NB4 (cell line): ENCODE measurements around the gene SLC16A10.

Experiments used
- DNase-seq: peaks from one replicate; pipeline ENCODE4 v3.0.0; 2010; ENCODE audit warnings: low read depth
- H3K4me3 ChIP-seq: one replicate; pipeline ENCODE4 v1.5.1; 2011; ENCODE audit warnings: mild to moderate bottlenecking, low read depth, low read length, moderate library complexity
- MYC ChIP-seq: IDR thresholded peaks from 2 replicates; pipeline ENCODE4 v1.6.1; 2011; ENCODE audit warnings: low read depth, low read length
- POLR2A ChIP-seq: IDR thresholded peaks from 2 replicates; pipeline ENCODE4 v1.6.1; 2011; ENCODE audit warnings: mild to moderate bottlenecking; ENCODE audit not compliant: insufficient read length; ENCODE audit errors: extremely low read depth
- TF ChIP-seq, protein P1 (sequence below): IDR thresholded peaks from one replicate; pipeline ENCODE4 v1.5.1; 2012; ENCODE audit warnings: low read depth, low read length
- TF ChIP-seq, protein P2 (sequence below): IDR thresholded peaks from 2 replicates; pipeline ENCODE4 v1.6.1; 2011; ENCODE audit warnings: low read depth, low read length

The SLC16A10 gene

DNA sequence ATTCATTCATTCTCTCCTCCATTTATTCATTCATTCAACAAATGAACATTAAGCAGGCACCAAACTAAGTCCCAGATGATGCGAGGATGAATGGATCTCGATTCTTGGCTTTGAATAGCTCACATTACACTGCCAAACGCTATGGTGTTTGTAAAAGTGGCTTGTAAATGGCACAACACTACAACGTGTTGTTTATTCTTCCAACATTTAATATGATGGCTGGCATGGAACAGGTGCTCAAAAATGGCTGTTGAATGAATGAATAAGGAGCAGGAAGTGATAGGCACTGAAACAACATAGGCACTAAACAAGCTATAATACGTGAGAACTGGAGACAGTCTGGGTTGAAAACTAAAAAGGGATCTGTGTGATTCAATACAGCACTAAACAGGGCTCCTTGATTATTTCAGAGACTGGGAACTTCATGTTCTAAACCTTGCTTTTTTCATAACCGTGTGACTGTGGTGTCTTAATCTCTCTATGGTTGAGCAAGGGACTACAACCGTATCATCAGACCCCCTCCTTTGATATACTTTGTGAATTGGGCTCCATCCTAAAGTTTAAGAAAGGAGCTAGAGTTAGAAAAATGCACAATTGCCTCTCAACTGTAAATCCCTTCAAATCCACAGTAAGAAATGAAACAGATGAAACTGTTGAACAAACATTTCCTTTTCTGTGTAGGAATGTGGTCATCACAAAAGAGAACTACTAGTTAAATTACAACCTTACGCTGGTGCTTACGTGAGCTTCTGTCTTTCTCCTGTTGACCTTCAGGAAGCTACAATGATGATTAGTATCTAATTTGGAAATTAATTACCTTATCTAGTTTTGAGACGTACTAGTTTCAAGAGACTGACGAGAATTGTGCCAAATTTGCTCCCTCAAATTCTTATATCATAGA is 16.9 kb upstream of the SLC16A10 start:
- no peak overlapping the region for H3K4me3 ChIP-seq
- TF ChIP-seq, protein P1, sequence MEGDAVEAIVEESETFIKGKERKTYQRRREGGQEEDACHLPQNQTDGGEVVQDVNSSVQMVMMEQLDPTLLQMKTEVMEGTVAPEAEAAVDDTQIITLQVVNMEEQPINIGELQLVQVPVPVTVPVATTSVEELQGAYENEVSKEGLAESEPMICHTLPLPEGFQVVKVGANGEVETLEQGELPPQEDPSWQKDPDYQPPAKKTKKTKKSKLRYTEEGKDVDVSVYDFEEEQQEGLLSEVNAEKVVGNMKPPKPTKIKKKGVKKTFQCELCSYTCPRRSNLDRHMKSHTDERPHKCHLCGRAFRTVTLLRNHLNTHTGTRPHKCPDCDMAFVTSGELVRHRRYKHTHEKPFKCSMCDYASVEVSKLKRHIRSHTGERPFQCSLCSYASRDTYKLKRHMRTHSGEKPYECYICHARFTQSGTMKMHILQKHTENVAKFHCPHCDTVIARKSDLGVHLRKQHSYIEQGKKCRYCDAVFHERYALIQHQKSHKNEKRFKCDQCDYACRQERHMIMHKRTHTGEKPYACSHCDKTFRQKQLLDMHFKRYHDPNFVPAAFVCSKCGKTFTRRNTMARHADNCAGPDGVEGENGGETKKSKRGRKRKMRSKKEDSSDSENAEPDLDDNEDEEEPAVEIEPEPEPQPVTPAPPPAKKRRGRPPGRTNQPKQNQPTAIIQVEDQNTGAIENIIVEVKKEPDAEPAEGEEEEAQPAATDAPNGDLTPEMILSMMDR: no peak
- TF ChIP-seq, protein P2, sequence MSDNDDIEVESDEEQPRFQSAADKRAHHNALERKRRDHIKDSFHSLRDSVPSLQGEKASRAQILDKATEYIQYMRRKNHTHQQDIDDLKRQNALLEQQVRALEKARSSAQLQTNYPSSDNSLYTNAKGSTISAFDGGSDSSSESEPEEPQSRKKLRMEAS: no peak
- TF ChIP-seq MYC: no peak
- TF ChIP-seq POLR2A: no peak
- no peak for DNase-seq

DNA sequence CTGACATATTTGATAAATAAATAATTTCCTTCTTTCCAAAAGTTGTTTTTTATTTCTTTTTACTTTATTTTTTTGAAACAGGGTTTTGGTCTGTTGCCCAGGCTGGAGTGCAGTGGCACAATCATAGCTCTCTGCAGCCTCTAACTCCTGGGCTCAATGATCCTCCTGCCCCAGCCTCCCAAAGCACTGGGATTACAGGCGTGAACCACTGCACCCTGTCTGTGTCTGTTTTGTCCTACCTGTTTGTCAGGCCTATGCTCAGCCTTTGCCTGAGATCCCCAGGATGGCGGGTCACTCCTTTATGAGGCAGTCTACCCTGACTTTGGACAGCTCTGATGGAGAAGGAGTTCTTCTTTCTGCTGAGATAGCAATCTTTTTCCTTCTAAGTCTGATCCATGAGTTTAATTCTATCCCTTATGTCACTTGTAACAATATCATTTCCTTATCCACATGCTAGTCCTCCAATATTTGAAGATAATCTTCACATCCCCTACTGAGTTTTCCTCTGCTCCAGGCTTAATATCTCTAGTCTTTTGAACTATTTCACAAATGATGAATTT is 14.4 kb upstream of the SLC16A10 start:
- no peak for DNase-seq
- no peak overlapping the region for H3K4me3 ChIP-seq
- TF ChIP-seq MYC: no peak
- TF ChIP-seq POLR2A: no peak
- TF ChIP-seq, protein P2: no peak

DNA sequence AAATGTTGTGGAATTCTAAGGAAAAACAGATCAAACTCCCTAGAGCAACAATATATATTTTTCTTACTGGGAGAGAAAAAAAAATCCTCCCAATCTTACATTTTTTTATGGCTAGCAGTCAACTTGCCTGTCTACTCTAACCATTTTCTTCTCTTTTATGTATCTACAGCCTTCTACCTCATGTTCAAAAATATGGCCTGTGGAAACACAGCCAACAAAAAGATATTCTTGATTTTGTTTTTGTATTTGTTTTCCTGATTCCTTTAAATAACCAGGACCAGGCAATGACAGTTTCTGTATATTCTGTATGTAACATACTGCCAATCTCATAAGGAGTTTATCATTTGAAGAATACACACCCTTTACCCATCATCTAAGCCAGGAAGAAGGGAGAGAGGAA is 13.0 kb upstream of the SLC16A10 start:
- TF ChIP-seq, protein P1: no peak
- no peak for TF ChIP-seq POLR2A
- TF ChIP-seq, protein P2: no peak
- no peak for TF ChIP-seq MYC

DNA sequence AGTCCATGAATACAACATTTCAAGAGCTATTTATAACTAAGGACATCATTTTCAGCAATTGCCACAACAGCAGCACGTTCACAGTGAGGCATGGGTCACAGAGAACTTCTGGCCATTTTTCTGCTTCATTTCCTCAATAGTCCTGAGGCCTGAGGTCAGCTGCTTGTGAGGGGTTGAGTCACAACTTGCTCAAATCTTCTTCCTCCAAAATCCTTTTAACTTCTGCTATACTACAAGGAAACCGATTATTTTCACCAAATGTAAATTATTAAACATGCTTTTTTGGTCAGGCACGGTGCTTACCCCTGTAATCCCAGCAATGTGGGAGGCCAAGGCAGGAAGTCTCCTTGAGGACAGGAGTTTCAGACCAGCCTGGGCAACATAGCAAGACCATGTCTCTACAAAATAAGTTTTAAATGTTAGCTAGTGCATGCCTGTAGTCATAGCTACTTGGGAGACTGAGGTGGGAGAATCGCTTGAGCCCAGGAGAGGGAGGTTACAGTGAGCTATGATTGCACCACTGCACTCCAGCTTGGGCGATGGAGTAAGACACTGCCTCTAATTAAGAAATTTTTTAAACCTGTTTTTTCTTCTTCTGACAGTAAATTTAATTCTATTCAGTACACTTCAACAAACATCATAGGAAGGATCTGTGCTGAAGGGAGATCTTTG is 11.1 kb upstream of the SLC16A10 start:
- TF ChIP-seq, protein P2: no peak
- TF ChIP-seq MYC (no peak), POLR2A (no peak)
- TF ChIP-seq, protein P1: no peak
- DNase-seq: peak; percentile 39
- H3K4me3 ChIP-seq: no peak overlapping the region

More for the DNA sequence above, 13.0 kb upstream of the SLC16A10 start:
- no peak for DNase-seq
- no peak overlapping the region for H3K4me3 ChIP-seq

DNA sequence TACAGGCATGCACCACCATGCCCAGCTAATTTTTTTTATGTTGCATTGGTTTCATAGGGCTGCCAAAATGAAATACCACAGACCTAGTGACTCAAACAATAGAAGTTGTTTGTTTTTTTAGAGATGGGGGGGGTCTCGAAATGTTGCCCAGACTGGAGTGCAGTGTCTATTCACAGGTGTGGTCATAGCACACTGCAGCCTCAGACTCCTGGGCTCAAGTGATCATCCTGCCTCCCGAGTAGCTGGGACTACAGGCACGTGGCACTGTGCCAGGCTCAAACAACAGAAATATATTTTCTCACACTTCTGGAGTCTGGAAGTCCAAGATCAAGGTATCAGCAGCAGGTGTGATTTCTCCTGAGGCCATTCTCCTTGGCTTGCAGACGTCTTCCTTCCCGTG is 6.6 kb upstream of the SLC16A10 start:
- no peak for TF ChIP-seq MYC
- TF ChIP-seq, protein P2: no peak
- no peak for TF ChIP-seq POLR2A
- TF ChIP-seq, protein P1: no peak
- DNase-seq: no peak

DNA sequence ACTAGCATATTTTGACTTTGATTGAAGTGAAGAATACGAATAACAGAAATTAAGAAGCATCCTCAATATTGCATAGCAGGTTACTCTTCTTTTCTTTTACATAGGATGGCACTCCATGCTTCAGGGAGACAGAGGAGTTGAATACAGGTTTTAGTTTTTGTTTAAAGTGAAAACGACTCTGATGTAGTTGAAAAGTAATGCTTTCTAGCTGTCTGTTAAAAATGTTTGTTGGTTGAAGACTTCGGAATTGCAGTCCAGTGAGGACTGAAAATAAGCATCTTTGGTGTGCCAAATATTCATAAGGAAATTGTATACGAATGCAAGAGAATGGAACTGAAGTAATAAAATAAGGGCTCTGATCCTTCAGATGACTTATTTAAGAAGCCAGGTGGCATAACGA is 618 bp upstream of the SLC16A10 start:
- TF ChIP-seq POLR2A: no peak
- TF ChIP-seq MYC: no peak
- TF ChIP-seq, protein P1: no peak
- TF ChIP-seq, protein P2: no peak
- H3K4me3 ChIP-seq: peak overlapping the region; percentile 66
- no peak for DNase-seq

More for the DNA sequence above, 6.6 kb upstream of the SLC16A10 start:
- no peak overlapping the region for H3K4me3 ChIP-seq
